Measurements from ENCODE around the gene BCL2L12. TPM values are rescaled to one million over a fixed set of nuclear protein-coding genes. Genes with fewer than 3 reads are reported as not detected.
A peak's percentile ranks its signal among the peaks of the same experiment; 100 is the strongest.

Gene BCL2L12
- total and polyA plus RNA-seq, 5 donors, result 8.6 to 15.1 (median 13.6) TPM

DNA sequence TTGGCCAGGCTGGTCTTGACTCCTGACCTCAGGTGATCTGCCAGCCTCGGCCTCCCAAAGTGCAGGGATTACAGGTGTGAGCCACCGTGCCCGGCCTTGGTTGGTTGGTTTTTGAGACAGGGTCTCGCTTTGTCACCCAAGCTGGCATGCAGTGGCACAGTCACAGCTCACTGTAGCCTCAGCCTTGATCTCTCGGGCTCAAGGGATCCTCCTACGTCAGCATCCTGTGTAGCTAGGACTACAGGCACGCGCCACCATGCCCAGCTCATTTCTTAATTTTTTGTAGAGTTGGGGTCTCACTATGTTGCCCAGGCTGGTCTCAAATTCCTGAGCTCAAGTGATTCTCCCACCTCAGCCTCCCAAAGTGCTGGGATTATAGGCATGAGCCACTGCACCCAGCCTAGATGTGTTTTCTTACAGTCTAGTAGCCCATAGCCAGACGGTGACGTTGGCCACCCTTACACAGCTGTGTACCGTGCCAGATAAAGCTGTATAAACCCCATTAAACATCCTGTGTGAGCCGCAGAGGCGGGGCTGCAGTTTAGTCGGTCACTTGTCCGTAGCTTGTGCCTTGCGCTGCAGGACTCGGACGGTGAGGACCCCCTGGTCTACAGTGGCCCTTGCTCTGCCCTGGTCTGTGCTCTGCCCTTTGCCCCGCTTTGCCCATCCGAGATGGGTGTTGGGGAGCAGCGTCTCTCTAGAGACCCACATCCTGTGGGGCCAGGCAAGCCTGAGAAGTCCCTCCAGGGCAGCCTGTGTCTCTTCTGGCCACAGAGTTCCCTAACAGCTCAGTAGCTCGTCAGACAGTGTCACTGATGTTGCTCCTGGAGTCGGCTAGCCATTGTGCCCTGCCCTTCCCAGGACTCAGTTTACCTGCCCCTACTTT lies 9.9 kb upstream of the BCL2L12 start:
- Histone ChIP-seq H3K4me3 (ENCODE audit: low read length) (no peak overlapping the region), H3K27me3 (ENCODE audit: control insufficient read depth, insufficient read depth) (no peaks in the 10 kb centered on the region), H3K9me3 (ENCODE audit: control insufficient read depth, low read length) (no peaks in the 10 kb centered on the region), H3K4me1 (ENCODE audit: control insufficient read depth, insufficient read depth, low read length) (no peaks in the 10 kb centered on the region), H3K27ac (ENCODE audit: low read length) (no peak overlapping the region)
- intact Hi-C loops (cut with DNase I), result loop anchor here in 1 of 4 donors (5.0 kb wide), 1 partner anchor 149 kb away; no protein-coding TSS in a partner anchor
- 87% methylated on average over 23 of the region's 23 CpGs for WGBS
- DNase-seq (no peak), ATAC-seq (no peak)

DNA sequence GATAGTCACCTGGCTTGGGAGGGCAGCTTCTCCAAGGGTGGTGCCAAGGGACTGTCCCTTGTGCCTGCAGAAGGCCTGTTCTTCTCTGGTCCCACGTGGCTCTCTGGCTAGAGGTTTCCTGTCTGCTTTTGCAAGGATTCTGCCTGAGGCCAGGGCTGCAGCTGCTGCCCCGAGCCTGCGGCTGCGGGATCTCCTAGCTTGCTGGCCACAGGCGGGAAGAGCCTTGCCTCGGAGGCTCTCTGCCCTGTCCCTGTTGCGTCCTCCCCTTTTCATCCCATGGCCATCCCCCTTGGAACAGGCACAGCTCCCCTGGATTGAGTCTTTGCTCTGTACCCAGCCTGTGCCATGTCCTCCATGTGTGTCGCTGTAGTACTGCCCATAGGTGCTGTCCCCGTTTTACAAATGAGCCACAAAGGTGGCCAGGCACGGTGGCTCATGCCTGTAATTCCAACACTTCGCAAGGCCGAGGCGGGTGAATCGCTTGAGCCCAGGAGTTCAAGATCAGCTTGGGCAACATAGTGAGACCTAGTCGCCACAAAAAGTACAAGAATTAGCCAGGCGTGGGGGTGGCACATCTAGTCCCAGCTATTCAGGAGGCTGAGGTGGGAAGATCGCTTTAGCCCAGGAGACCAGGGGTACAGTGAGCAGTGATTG lies 9.2 kb upstream of the BCL2L12 start:
- Histone ChIP-seq H3K9me3 (ENCODE audit: control insufficient read depth, low read length) (no peaks in the 10 kb centered on the region), H3K27ac (ENCODE audit: low read length) (no peak overlapping the region), H3K4me3 (ENCODE audit: low read length) (no peak overlapping the region), H3K4me1 (ENCODE audit: control insufficient read depth, insufficient read depth, low read length) (no peaks in the 10 kb centered on the region), H3K27me3 (ENCODE audit: control insufficient read depth, insufficient read depth) (no peaks in the 10 kb centered on the region)
- ATAC-seq, result no peak
- intact Hi-C loops (cut with DNase I), result loop anchor here in 1 of 4 donors (5.0 kb wide), 1 partner anchor 149 kb away; no protein-coding TSS in a partner anchor
- no peak for DNase-seq
- 91% methylated on average over 17 of the region's 17 CpGs for WGBS

DNA sequence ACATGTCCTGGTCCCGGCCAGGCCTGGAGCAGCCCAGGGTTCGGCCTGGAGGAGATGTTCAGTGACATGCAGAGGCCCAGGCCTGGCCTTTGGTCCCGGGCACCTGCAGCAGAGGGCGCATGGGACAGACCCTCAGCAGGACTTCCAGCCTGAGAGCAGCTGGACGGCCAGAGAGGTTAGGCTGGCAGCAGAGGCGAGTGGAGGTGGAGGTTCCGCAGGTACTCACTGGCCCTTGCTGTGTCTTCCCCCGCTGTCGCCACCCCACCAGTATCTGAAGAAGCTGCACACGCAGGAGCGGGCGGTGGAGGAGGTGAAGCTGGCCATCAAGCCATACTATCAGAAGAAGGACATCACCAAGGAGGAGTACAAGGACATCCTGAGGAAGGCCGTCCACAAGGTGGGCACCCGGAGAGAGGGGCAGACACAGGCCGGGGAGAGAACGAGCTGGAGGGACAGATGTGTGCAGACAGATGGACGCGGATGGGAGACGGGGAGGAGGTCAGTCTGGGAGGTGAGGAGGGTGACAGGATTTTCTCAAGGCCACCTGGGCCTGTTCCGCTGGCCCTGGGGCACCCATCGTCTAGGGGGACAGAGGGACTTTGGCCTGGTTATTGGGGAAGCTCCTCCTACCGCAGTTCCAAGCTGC lies 8.1 kb upstream of the BCL2L12 start:
- intact Hi-C loops (cut with DNase I), result loop anchor here in 1 of 4 donors (5.0 kb wide), 1 partner anchor 150 kb away; no protein-coding TSS in a partner anchor
- no peak for ATAC-seq
- DNase-seq, result no peak
- Histone ChIP-seq H3K27ac (ENCODE audit: low read length) (no peak overlapping the region), H3K9me3 (ENCODE audit: control insufficient read depth, low read length) (no peaks in the 10 kb centered on the region), H3K27me3 (ENCODE audit: control insufficient read depth, insufficient read depth) (no peaks in the 10 kb centered on the region), H3K4me3 (ENCODE audit: low read length) (no peak overlapping the region), H3K4me1 (ENCODE audit: control insufficient read depth, insufficient read depth, low read length) (no peaks in the 10 kb centered on the region)
- 92% methylated on average over 22 of the region's 22 CpGs for WGBS

DNA sequence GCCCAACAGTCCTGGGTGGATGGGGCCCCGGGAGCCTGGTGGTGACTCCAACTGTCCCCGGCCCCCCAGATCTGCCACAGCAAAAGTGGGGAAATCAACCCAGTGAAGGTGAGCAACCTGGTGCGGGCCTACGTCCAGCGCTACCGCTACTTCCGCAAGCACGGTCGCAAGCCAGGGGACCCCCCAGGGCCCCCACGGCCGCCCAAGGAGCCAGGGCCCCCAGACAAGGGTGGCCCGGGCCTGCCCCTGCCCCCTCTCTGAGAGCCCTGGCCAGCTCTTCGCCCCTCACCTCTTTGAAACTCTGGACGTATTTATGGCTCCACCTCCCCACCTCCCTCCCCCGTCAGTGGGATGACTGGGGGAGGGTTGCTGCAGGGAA lies 7.6 kb upstream of the BCL2L12 start:
- no peaks in the 10 kb centered on the region for H3K27me3 ChIP-seq (ENCODE audit: control insufficient read depth, insufficient read depth)
- no peaks in the 10 kb centered on the region for H3K4me1 ChIP-seq (ENCODE audit: control insufficient read depth, insufficient read depth, low read length)
- no peak overlapping the region for H3K27ac ChIP-seq (ENCODE audit: low read length)
- no peaks in the 10 kb centered on the region for H3K9me3 ChIP-seq (ENCODE audit: control insufficient read depth, low read length)
- DNase-seq (peak in 1 of 3 donors; percentile 47), ATAC-seq (no peak)
- H3K4me3 ChIP-seq (ENCODE audit: low read length), result no peak overlapping the region
- intact Hi-C loops (cut with DNase I), result loop anchor here in 1 of 4 donors (5.0 kb wide), 1 partner anchor 151 kb away; no protein-coding TSS in a partner anchor
- WGBS, result 87% methylated on average over 15 of the region's 15 CpGs

DNA sequence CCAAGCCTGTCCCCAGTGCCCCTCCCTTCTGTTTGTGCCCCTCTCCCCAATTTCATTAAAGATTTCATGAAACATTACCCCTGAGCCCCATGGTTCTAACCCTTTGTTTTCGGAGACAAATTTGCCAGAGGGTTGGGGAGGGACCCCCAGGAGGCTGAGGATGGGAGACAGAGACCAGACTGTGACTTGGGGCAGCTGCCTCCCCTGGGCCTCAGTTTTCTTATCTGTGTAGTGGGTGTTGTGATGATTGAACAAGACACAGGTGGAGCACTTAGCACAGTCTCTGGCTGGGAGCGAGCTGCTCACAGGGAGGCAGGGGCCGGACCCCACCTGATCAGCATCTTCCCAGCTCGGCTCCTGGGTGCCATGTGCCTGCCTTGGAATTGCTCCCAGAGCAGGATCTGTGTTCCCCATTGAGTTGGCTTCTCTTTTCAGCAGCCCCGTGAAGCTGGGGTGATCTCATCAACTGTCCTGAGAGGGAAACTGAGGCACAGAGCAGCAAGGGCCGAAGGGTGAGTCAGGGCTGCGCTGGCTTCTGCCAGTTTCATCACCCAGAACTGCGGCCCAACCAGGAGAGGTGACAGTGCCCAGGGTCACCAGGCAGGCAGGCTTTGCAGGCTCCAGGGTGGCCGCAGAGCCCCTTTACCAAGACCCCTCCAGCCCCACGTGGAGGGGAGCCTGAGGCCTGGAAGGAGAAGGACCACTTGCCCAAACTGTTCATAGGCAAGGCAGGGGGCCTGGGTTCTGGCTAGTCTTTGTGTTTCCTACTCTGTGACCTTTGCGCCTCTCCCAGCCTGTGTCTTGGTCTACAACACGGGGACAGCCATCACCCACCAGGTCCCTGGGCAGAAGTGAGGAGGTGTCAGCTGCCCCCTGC lies 6.9 kb upstream of the BCL2L12 start:
- WGBS, result 92% methylated on average over 12 of the region's 12 CpGs
- intact Hi-C loops (cut with DNase I), result loop anchor here in 1 of 4 donors (5.0 kb wide), 1 partner anchor 152 kb away; no protein-coding TSS in a partner anchor
- H3K4me3 ChIP-seq (ENCODE audit: low read length), result no peak overlapping the region
- no peaks in the 10 kb centered on the region for H3K9me3 ChIP-seq (ENCODE audit: control insufficient read depth, low read length)
- DNase-seq (peak in 1 of 3 donors; percentile 30), ATAC-seq (no peak)
- no peaks in the 10 kb centered on the region for H3K4me1 ChIP-seq (ENCODE audit: control insufficient read depth, insufficient read depth, low read length)
- H3K27ac ChIP-seq (ENCODE audit: low read length), result no peak overlapping the region
- H3K27me3 ChIP-seq (ENCODE audit: control insufficient read depth, insufficient read depth), result no peaks in the 10 kb centered on the region

DNA sequence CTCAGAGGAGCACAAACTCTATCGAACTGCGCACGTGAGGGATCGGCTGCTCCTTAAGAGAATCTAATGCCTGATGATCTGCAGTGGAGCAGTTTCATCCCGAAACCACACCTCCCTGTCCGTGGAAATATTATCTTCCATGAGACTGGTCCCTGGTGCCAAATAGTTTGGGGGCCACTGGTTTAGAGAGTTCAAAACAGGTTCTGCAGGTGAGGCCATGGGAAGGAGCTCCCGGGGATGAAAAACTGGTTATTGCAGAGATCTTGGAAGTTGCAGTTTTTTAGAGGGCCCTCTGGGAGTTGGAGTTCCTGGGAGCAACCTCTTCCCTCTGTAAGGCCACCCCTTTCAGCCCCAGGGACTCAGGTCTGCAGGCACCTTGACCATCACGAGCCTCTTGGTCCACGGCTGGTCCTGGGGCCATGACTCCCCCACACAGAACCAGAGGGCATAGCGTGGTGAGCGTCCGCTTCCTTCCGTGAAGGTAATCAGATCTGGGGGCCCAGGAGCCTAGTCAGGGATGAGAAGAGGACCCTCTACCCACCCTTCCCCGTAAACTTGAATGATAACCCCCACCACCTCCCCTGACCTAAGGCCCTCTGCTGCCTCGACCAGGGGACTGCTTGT lies 5.3 kb upstream of the BCL2L12 start:
- intact Hi-C loops (cut with DNase I), result loop anchor here in 1 of 4 donors (10.0 kb wide), 1 partner anchor 66 kb away; the partner anchor contains the start of gene PRR12
- no peak for ATAC-seq
- Histone ChIP-seq H3K9me3 (ENCODE audit: control insufficient read depth, low read length) (no peaks in the 10 kb centered on the region), H3K4me3 (ENCODE audit: low read length) (no peak overlapping the region), H3K4me1 (ENCODE audit: control insufficient read depth, insufficient read depth, low read length) (no peaks in the 10 kb centered on the region), H3K27ac (ENCODE audit: low read length) (no peak overlapping the region), H3K27me3 (ENCODE audit: control insufficient read depth, insufficient read depth) (no peaks in the 10 kb centered on the region)
- peak in 1 of 3 donors; percentile 46 for DNase-seq
- 85% methylated on average over 15 of the region's 15 CpGs for WGBS

DNA sequence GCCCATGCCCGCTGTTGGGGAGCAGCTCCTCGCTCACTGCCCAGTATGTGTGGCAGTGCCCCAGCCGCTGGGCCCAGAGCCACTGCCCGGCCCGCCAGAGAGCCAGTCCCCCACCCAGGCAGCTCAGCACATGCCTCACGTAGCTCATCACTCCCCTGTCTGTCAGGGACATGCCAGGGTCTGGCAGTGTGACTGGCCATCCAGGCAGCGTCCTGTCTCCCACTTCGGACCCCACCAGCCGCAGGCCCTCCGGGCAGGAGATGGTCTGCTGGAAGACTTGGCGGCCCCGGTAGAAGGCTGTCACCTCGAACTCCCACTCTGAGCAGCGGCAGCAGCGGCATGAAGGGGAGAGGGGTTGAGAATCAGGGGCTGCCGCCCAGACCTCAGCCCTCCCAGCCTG lies 3.7 kb upstream of the BCL2L12 start:
- Histone ChIP-seq H3K4me1 (ENCODE audit: control insufficient read depth, insufficient read depth, low read length) (no peaks in the 10 kb centered on the region), H3K9me3 (ENCODE audit: control insufficient read depth, low read length) (no peaks in the 10 kb centered on the region), H3K4me3 (ENCODE audit: low read length) (no peak overlapping the region), H3K27ac (ENCODE audit: low read length) (no peak overlapping the region), H3K27me3 (ENCODE audit: control insufficient read depth, insufficient read depth) (no peaks in the 10 kb centered on the region)
- DNase-seq (peak in 2 of 3 donors; percentile 47 to 58), ATAC-seq (no peak)
- 89% methylated on average over 16 of the region's 16 CpGs for WGBS
- intact Hi-C loops (cut with DNase I), result loop anchor here in 1 of 4 donors (10.0 kb wide), 1 partner anchor 67 kb away; the partner anchor contains the start of gene PRR12

DNA sequence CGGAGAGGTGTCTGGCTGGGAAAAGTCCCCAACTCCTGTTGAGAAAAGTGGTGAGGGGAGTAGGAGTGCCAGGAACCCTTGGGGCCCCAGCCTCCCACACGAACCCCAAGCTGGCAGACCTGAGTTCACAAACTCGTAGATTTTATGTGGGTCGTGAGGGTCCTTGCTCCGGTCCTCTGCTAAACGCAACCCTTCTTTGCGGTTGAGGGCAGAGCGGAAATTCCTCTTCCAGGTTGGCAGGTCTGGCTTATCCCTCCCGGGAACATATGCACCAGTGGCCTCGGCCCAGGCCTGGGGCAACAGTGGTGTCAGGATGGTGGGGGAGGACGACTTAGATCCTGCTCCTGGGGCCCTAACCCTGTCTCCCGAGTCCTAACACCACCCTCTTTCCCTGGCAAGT lies 2.5 kb upstream of the BCL2L12 start:
- Histone ChIP-seq H3K4me3 (ENCODE audit: low read length) (no peak overlapping the region), H3K9me3 (ENCODE audit: control insufficient read depth, low read length) (no peaks in the 10 kb centered on the region), H3K27me3 (ENCODE audit: control insufficient read depth, insufficient read depth) (no peaks in the 10 kb centered on the region), H3K4me1 (ENCODE audit: control insufficient read depth, insufficient read depth, low read length) (no peaks in the 10 kb centered on the region), H3K27ac (ENCODE audit: low read length) (no peak overlapping the region)
- WGBS, result 85% methylated on average over 12 of the region's 12 CpGs
- DNase-seq (peak in 2 of 3 donors; percentile 40 to 41), ATAC-seq (no peak)
- intact Hi-C loops (cut with DNase I), result loop anchor here in 1 of 4 donors (10.0 kb wide), 1 partner anchor 68 kb away; the partner anchor contains the start of gene PRR12

DNA sequence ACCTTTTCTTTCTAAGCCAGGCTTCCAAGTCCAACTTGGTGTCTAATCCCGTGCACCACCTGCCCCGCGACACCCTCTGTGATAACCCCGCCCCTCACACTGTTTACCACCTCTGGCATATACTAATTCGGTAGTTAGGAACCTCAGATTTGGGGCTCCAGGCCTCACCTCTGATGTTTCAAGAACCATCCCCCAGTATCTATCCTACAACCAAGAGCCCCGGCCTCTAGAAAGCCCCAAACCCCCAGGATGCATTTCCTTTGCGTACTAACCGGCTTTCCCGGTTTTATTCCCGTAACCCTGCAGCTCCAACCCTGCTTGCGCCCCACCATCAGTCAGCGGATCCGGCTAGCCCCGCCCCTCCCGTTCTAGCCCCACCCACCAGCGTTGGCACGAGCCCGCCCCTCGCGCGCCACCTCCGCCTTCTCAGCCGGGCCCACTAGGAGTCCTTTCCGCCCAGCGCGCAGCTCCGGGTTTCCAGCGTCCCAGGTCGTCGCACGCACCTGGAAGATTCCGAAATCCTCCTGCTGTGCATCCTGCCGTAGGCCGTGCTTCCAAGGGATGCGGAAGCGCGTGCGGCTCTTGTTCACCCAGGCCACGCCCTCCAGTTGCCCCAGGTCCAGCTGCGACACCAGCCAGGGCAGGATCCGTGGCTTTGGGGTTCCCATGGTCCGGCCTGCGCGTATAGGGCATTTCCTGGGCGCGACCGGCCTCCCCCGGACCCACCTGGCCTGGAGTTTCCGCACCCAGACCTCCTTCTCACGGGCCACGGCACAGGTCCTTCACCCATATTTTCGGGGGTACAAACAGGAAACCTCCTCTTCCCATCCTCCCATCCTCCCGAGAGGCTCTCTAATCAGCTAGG lies 1.3 kb upstream of the BCL2L12 start:
- intact Hi-C loops (cut with DNase I), result loop anchor here in 1 of 4 donors (10.0 kb wide), 1 partner anchor 70 kb away; the partner anchor contains the start of gene PRR12
- H3K27me3 ChIP-seq (ENCODE audit: control insufficient read depth, insufficient read depth), result no peaks in the 10 kb centered on the region
- H3K4me1 ChIP-seq (ENCODE audit: control insufficient read depth, insufficient read depth, low read length), result no peaks in the 10 kb centered on the region
- 1% methylated on average over 53 of the region's 53 CpGs for WGBS
- peak overlapping the region; percentile 70 for H3K4me3 ChIP-seq (ENCODE audit: low read length)
- no peaks in the 10 kb centered on the region for H3K9me3 ChIP-seq (ENCODE audit: control insufficient read depth, low read length)
- peak; percentile 89 to 96 (median 96) for DNase-seq
- peak; percentile 82 to 83 for ATAC-seq
- H3K27ac ChIP-seq (ENCODE audit: low read length), result peak overlapping the region; percentile 89
